ENCODE measurements around the gene CDH4.

Gene CDH4

GRCh38 chr20:61901392-61902220, 649.5 kb downstream of the CDH4 start:
- TF ChIP-seq CTCF (IDR thresholded peaks at IDR 0.05; ENCODE audit: low read depth, low read length), result no peak
- H3K4me3 ChIP-seq (ENCODE audit: low read depth, low read length), result no peak overlapping the region

- H3K4me3 ChIP-seq (ENCODE audit: low read depth, low read length), result no peak overlapping the region
- no peak for TF ChIP-seq CTCF (IDR thresholded peaks at IDR 0.05; ENCODE audit: low read depth, low read length)
Measured at GRCh38 chr20:61902221-61902869, 650.3 kb downstream of the CDH4 start.

GRCh38 chr20:61903575-61904340, 651.7 kb downstream of the CDH4 start:
- H3K4me3 ChIP-seq (ENCODE audit: low read depth, low read length), result no peak overlapping the region
- TF ChIP-seq CTCF (IDR thresholded peaks at IDR 0.05; ENCODE audit: low read depth, low read length), result no peak

DNA sequence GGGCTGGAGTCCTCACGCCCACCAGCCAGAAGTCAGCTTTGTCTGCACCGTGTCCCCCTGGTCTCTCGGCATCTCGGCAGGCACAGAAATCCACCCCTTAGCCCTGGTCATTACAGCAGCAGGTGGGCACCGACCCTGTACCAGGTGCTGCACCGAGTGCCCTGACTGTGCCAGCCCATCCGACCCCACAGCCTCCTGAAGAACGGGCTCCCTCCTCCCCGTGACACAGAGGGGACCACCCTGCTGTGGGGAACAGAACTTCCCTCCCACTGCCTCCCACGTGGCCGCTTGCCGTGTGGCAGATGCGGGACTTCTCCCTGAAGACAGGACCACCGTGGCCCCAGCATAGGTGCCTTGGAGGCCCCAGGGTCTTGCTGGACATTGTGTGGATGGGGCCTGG, 652.4 kb downstream of the CDH4 start:
- no peak for TF ChIP-seq CTCF (IDR thresholded peaks at IDR 0.05; ENCODE audit: low read depth, low read length)
- no peak overlapping the region for H3K4me3 ChIP-seq (ENCODE audit: low read depth, low read length)

GRCh38 chr20:61905781-61906523, 653.9 kb downstream of the CDH4 start:
- TF ChIP-seq CTCF (IDR thresholded peaks at IDR 0.05; ENCODE audit: low read depth, low read length), result no peak

GRCh38 chr20:61907081-61907891, 655.2 kb downstream of the CDH4 start:
- TF ChIP-seq CTCF (IDR thresholded peaks at IDR 0.05; ENCODE audit: low read depth, low read length), result no peak

More at GRCh38 chr20:61905781-61906523, 653.9 kb downstream of the CDH4 start:
- H3K4me3 ChIP-seq (ENCODE audit: low read depth, low read length), result no peak overlapping the region

More at GRCh38 chr20:61907081-61907891, 655.2 kb downstream of the CDH4 start:
- H3K4me3 ChIP-seq (ENCODE audit: low read depth, low read length), result no peak overlapping the region
